Esophagus squamous epithelium (tissue), 5 donors: ENCODE results near the gene COG5. TPM values are rescaled to one million over a fixed set of nuclear protein-coding genes. Genes with fewer than 3 reads are reported as not detected.

Experiments used
- DNase-seq: peaks from one replicate; lab custom pipeline; 2025; lab: John Stamatoyannopoulos, UW
- H3K27ac ChIP-seq, 4 donors: fragments of 200-600 bp; sonication (generic); one replicate each; pipeline ENCODE4 v1.5.1; 2016 to 2019; ENCODE audit warnings: mild to moderate bottlenecking in 1 of 4
- H3K27me3 ChIP-seq, 4 donors: fragments of 200-600 bp; sonication (generic); 1 replicate in 3 of 4; 2 replicates in 1 of 4; pipeline versions ENCODE4 v1.5.1 to v1.6.0; 2017 to 2021; ENCODE audit warnings: antibody characterized with exemption in 1 of 4
- H3K36me3 ChIP-seq, 3 donors: fragments of 200-600 bp; sonication (generic); one replicate each; pipeline ENCODE4 v1.5.1; 2016 to 2019
- H3K4me1 ChIP-seq, 3 donors: fragments of 200-600 bp; sonication (generic); one replicate each; pipeline ENCODE4 v1.5.1; 2017 to 2019
- H3K4me3 ChIP-seq, 4 donors: fragments of 200-600 bp; sonication (generic); 1 replicate in 3 of 4; 2 replicates in 1 of 4; pipeline ENCODE4 v1.5.1; 2016 to 2019; ENCODE audit warnings: mild to moderate bottlenecking in 2 of 4, moderate library complexity in 1 of 4
- H3K9me3 ChIP-seq, 3 donors: fragments of 200-600 bp; sonication (generic); one replicate each; pipeline ENCODE4 v1.5.1; 2016 to 2019
- CTCF ChIP-seq, 6 experiments: fragments of 450-650 bp in 4 of 6; fragments of 200-600 bp in 2 of 6; sonication (generic) in 2 of 6; IDR thresholded peaks; one replicate each; pipeline ENCODE4 v1.5.1; 2016 to 2019; ENCODE audit warnings: antibody characterized with exemption in 6 of 6, mild to moderate bottlenecking in 4 of 6, moderate library complexity in 4 of 6
- POLR2A ChIP-seq, 4 donors: fragments of 450-650 bp; IDR thresholded peaks; one replicate each; pipeline ENCODE4 v1.6.1; 2017; ENCODE audit warnings: antibody characterized with exemption in 4 of 4, mild to moderate bottlenecking in 4 of 4, moderate library complexity in 3 of 4
- WGBS, 2 donors: methylation state at CpG; one replicate each; pipeline ENCODE4 v1.1.5; 2018; 5-methylcytosine and 5-hydroxymethylcytosine counted together
- intact Hi-C: fragments of 100-400 bp; cut with DNase I; formaldehyde crosslinking; loops from one replicate; pipeline ENCODE4 v1.15.0; 2022
- total RNA-seq, 4 donors: library from RNA; depleted of rRNA; stranded (reverse); fragments of >200 nt; gene quantifications; one replicate each; pipeline ENCODE4 v1.1.0, GENCODE V29; 2016
- donor health status: DM: yes; HTN: yes; CAD: no.

Gene COG5
- total RNA-seq, 4 donors from 2014 or later: 24.4 to 30.0 (median 27.2) TPM

- no peaks in the 10 kb centered on the region for H3K36me3 ChIP-seq
Measured at GRCh38 chr7:107383203-107383602, 180.5 kb downstream of the COG5 start.

GRCh38 chr7:107381453-107381852 is 182.3 kb downstream of the COG5 start:
- H3K27ac ChIP-seq: no peak overlapping the region
- H3K36me3 ChIP-seq: no peaks in the 10 kb centered on the region
- H3K4me1 ChIP-seq: no peaks in the 10 kb centered on the region
- no peak for TF ChIP-seq POLR2A (IDR thresholded peaks at IDR 0.05)
- TF ChIP-seq CTCF (IDR thresholded peaks at IDR 0.05): no peak
- no peak overlapping the region for H3K4me3 ChIP-seq
- no peak for DNase-seq
- H3K9me3 ChIP-seq: no peaks in the 10 kb centered on the region
- 75 to 80% methylated on average over 4 of the region's 4 CpGs for WGBS, 2 donors
- H3K27me3 ChIP-seq: no peaks in the 10 kb centered on the region
- intact Hi-C loops: no loop called here

More at GRCh38 chr7:107383203-107383602, 180.5 kb downstream of the COG5 start:
- no peak overlapping the region for H3K27ac ChIP-seq
- DNase-seq: no peak
- WGBS, 2 donors: 94 to 96% methylated on average over 3 of the region's 4 CpGs
- H3K9me3 ChIP-seq: no peaks in the 10 kb centered on the region
- no peak overlapping the region for H3K4me3 ChIP-seq
- TF ChIP-seq POLR2A (IDR thresholded peaks at IDR 0.05): no peak
- no peak for TF ChIP-seq CTCF (IDR thresholded peaks at IDR 0.05)
- peaks cover 0 to 10% (median 4%) of the 10 kb centered on the region in 3 donors for H3K4me1 ChIP-seq
- intact Hi-C loops: no loop called here
- H3K27me3 ChIP-seq: no peaks in the 10 kb centered on the region

- no peak for DNase-seq
- TF ChIP-seq CTCF (IDR thresholded peaks at IDR 0.05) (no peak), POLR2A (IDR thresholded peaks at IDR 0.05) (no peak)
- no peak overlapping the region for H3K27ac ChIP-seq
- H3K4me1 ChIP-seq: no peaks in the 10 kb centered on the region
- 73 to 79% methylated on average over 4 of the region's 4 CpGs for WGBS, 2 donors
- H3K4me3 ChIP-seq: no peak overlapping the region
- H3K36me3 ChIP-seq: peaks cover 0 to 14% (median 0%) of the 10 kb centered on the region in 3 donors
- intact Hi-C loops: no loop called here
- H3K27me3 ChIP-seq: no peaks in the 10 kb centered on the region
- no peaks in the 10 kb centered on the region for H3K9me3 ChIP-seq
Measured at GRCh38 chr7:107373354-107373753, 190.4 kb downstream of the COG5 start.

GRCh38 chr7:107372298-107372697 is 191.4 kb downstream of the COG5 start:
- TF ChIP-seq CTCF (IDR thresholded peaks at IDR 0.05) (no peak), POLR2A (IDR thresholded peaks at IDR 0.05) (no peak)
- H3K36me3 ChIP-seq: peaks cover 0 to 14% (median 0%) of the 10 kb centered on the region in 3 donors
- H3K27me3 ChIP-seq: no peaks in the 10 kb centered on the region
- H3K4me3 ChIP-seq: no peak overlapping the region
- no peak for DNase-seq
- no peaks in the 10 kb centered on the region for H3K9me3 ChIP-seq
- WGBS, 2 donors: 89 to 97% methylated on average over 1 of the region's 1 CpG
- H3K4me1 ChIP-seq: no peaks in the 10 kb centered on the region
- intact Hi-C loops: no loop called here
- no peak overlapping the region for H3K27ac ChIP-seq

GRCh38 chr7:107370816-107371215 is 192.9 kb downstream of the COG5 start:
- Histone ChIP-seq H3K4me1 (no peaks in the 10 kb centered on the region), H3K4me3 (no peak overlapping the region), H3K27ac (no peak overlapping the region), H3K27me3 (no peaks in the 10 kb centered on the region), H3K9me3 (no peaks in the 10 kb centered on the region), H3K36me3 (peaks cover 0 to 14% (median 0%) of the 10 kb centered on the region in 3 donors)
- TF ChIP-seq CTCF (IDR thresholded peaks at IDR 0.05) (no peak), POLR2A (IDR thresholded peaks at IDR 0.05) (no peak)
- intact Hi-C loops: no loop called here
- WGBS, 2 donors: 38 to 47% methylated on average over 1 of the region's 1 CpG
- no peak for DNase-seq
